ENCODE data around the gene PPFIA3. TPM values are rescaled to one million over a fixed set of nuclear protein-coding genes. Genes with fewer than 3 reads are reported as not detected.
A peak's percentile ranks its signal among the peaks of the same experiment; 100 is the strongest.

The PPFIA3 gene
- total RNA-seq, 2 experiments from 2014 or later, result 3.9 to 5.1 TPM

- H3K27ac Mint-ChIP-seq, result no peak overlapping the region
- ChIA-PET CTCF (interaction anchor here (1.1 to 6.2 kb wide), 6 partner anchors 9 to 51 kb away, joined by 3 to 36 read pairs (median 4); partner anchors contain the start of gene LIN7B), POLR2A (interaction anchor here (0.6 to 1.7 kb wide), 2 partner anchors 14 to 353 kb away, joined by 3 to 7 read pairs; no protein-coding TSS in a partner anchor)
Measured at GRCh38 chr19:49148044-49148682, 28.8 kb downstream of the PPFIA3 start.

GRCh38 chr19:49148784-49149651 lies 29.7 kb downstream of the PPFIA3 start:
- intact Hi-C loops (cut with micrococcal nuclease), result loop anchor here (5.0 kb wide), 1 partner anchor 52 kb away; no protein-coding TSS in a partner anchor
- ChIA-PET CTCF (interaction anchor here (0.9 to 6.2 kb wide), 8 partner anchors 10 to 60 kb away, joined by 3 to 36 read pairs (median 4); partner anchors contain the start of gene LIN7B), POLR2A (interaction anchor here (0.6 to 1.7 kb wide), 3 partner anchors 15 to 354 kb away, joined by 3 to 7 read pairs (median 3); no protein-coding TSS in a partner anchor)
- H3K4me3 Mint-ChIP-seq, result peak overlapping the region; percentile 62
- ATAC-seq (peak; percentile 68), DNase-seq (peak; percentile 95)
- H3K4me1 Mint-ChIP-seq (ENCODE audit: low read depth), result peaks cover 27% of the 10 kb centered on the region
- peaks cover 63% of the 10 kb centered on the region for H3K27me3 Mint-ChIP-seq
- peaks cover 1% of the 10 kb centered on the region for H3K9me3 Mint-ChIP-seq
- H3K36me3 Mint-ChIP-seq (ENCODE audit: low read depth), result no peaks in the 10 kb centered on the region
- H3K27ac Mint-ChIP-seq, result no peak overlapping the region
- TF ChIP-seq CTCF (IDR thresholded peaks at IDR 0.05), result no peak

More at GRCh38 chr19:49148044-49148682, 28.8 kb downstream of the PPFIA3 start:
- peaks cover 28% of the 10 kb centered on the region for H3K4me1 Mint-ChIP-seq (ENCODE audit: low read depth)
- H3K36me3 Mint-ChIP-seq (ENCODE audit: low read depth), result no peaks in the 10 kb centered on the region
- ATAC-seq, result no peak
- intact Hi-C loops (cut with micrococcal nuclease), result loop anchor here (5.0 kb wide), 1 partner anchor 51 kb away; no protein-coding TSS in a partner anchor
- H3K27me3 Mint-ChIP-seq, result peaks cover 57% of the 10 kb centered on the region
- no peaks in the 10 kb centered on the region for H3K9me3 Mint-ChIP-seq
- no peak overlapping the region for H3K4me3 Mint-ChIP-seq
- DNase-seq, result no peak
- TF ChIP-seq CTCF (IDR thresholded peaks at IDR 0.05), result no peak

GRCh38 chr19:49149652-49150105 lies 30.3 kb downstream of the PPFIA3 start:
- ChIA-PET POLR2A (interaction anchor here (0.6 to 1.7 kb wide), 2 partner anchors 15 to 75 kb away, joined by 3 to 7 read pairs; no protein-coding TSS in a partner anchor), CTCF (interaction anchor here (0.9 to 6.2 kb wide), 5 partner anchors 29 to 59 kb away, joined by 3 to 36 read pairs (median 5); partner anchors contain the start of gene LIN7B)
- H3K36me3 Mint-ChIP-seq (ENCODE audit: low read depth), result no peaks in the 10 kb centered on the region
- TF ChIP-seq CTCF (IDR thresholded peaks at IDR 0.05), result no peak
- peaks cover 68% of the 10 kb centered on the region for H3K27me3 Mint-ChIP-seq
- intact Hi-C loops (cut with micrococcal nuclease), result loop anchor here (5.0 kb wide), 1 partner anchor 52 kb away; no protein-coding TSS in a partner anchor
- H3K9me3 Mint-ChIP-seq, result peaks cover 2% of the 10 kb centered on the region
- H3K27ac Mint-ChIP-seq, result no peak overlapping the region
- H3K4me3 Mint-ChIP-seq, result peak overlapping the region; percentile 69
- DNase-seq (no peak), ATAC-seq (no peak)
- H3K4me1 Mint-ChIP-seq (ENCODE audit: low read depth), result peaks cover 27% of the 10 kb centered on the region

GRCh38 chr19:49150106-49150943 lies 31.0 kb downstream of the PPFIA3 start:
- H3K4me3 Mint-ChIP-seq, result peak overlapping the region; percentile 69
- no peak for TF ChIP-seq CTCF (IDR thresholded peaks at IDR 0.05)
- H3K27me3 Mint-ChIP-seq, result peaks cover 66% of the 10 kb centered on the region
- POLR2A ChIA-PET, result interaction anchor here (0.6 to 0.9 kb wide), 2 partner anchors 12 to 74 kb away, joined by 3 read pairs; no protein-coding TSS in a partner anchor
- H3K4me1 Mint-ChIP-seq (ENCODE audit: low read depth), result peaks cover 27% of the 10 kb centered on the region
- ATAC-seq, result peak; percentile 13
- intact Hi-C loops (cut with micrococcal nuclease), result no loop called here
- no peaks in the 10 kb centered on the region for H3K36me3 Mint-ChIP-seq (ENCODE audit: low read depth)
- DNase-seq, result peak; percentile 46
- H3K27ac Mint-ChIP-seq, result no peak overlapping the region
- CTCF ChIA-PET, result interaction anchor here (0.9 to 1.5 kb wide), 4 partner anchors 36 to 58 kb away, joined by 3 to 10 read pairs (median 3); partner anchors contain the start of gene LIN7B
- peaks cover 2% of the 10 kb centered on the region for H3K9me3 Mint-ChIP-seq
